HG02571 (cell line): ENCODE data around the gene TAAR5.
"Not testable (repeated sequence)": the region's sequence is repeated elsewhere in the genome, so short reads cannot be mapped to it uniquely, and the experiment has no call there.

ENCODE experiments used
- ATAC-seq: cut with Tn5 transposase; IDR thresholded peaks from one replicate; pipeline ENCODE4 v1.9.1; 2021; ENCODE audit warnings: mild to moderate bottlenecking, moderate library complexity; ENCODE audit not compliant: unreplicated experiment

TAAR5 gene, protein sequence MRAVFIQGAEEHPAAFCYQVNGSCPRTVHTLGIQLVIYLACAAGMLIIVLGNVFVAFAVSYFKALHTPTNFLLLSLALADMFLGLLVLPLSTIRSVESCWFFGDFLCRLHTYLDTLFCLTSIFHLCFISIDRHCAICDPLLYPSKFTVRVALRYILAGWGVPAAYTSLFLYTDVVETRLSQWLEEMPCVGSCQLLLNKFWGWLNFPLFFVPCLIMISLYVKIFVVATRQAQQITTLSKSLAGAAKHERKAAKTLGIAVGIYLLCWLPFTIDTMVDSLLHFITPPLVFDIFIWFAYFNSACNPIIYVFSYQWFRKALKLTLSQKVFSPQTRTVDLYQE

DNA sequence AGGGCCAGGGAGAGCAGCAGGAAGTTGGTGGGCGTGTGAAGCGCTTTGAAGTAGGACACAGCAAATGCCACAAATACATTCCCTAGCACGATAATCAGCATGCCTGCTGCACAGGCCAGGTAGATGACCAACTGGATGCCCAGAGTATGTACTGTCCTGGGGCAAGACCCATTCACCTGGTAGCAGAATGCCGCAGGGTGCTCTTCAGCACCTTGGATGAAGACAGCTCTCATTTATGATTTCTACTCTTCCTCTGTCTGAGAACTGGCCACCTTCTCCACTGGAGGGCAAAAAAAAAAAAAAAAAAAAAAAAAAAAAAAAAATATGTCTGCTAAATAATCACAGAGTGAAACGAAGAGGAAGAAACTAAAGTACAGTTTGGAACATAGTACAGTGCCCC is at the start of gene TAAR5:
TSS of gene TAAR5 (minus strand) at position 288 of the 400 bp plus-strand sequence. CDS start at position 233, 55 bp downstream.
- no peak for ATAC-seq

GRCh38 chr6:132637135-132637534 is 47.6 kb upstream of the TAAR5 start:
- ATAC-seq: not testable (repeated sequence)

- ATAC-seq: not testable (repeated sequence)
Measured at GRCh38 chr6:132635906-132636305, 46.4 kb upstream of the TAAR5 start.

DNA sequence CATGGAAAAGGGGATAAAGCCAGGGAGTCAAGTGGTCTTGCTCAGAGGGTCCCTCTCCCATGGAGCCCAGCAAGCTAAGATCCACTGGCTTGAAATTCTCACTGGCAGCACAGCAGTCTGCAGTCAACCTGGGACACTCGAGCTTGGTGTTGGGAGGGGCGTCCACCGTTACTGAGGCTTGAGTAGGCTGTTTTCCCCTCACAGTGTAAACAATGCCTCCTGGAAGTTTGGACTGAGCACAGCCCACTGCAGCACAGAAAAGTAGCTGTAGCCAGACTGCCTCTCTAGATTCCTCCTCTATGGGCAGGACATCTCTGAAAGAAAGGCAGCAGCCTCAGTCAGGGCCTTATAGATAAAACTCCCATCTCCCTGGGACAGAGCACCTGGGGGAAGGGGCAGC is 45.7 kb upstream of the TAAR5 start:
- ATAC-seq: not testable (repeated sequence)

DNA sequence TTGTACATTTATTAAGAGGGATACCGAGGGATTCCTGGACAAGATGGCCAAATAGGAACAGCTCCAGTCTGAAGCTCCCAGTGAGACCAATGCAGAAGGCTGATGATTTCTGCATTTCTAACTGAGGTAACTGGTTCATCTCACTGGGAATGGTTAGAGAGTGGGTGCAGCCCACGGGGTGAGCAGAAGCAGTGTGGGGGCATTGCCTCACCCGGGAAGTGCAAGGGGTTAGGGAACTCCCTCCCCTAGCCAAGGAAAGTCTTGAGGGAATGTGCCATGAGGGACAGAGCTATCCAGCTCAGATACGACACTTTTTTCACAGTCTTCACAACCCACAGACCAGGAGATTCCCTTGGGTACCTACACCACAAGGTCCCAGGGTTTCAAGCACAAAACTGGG is 45.3 kb upstream of the TAAR5 start:
- ATAC-seq: no peak

- ATAC-seq: no peak
Measured at GRCh38 chr6:132633362-132633761, 43.8 kb upstream of the TAAR5 start.

DNA sequence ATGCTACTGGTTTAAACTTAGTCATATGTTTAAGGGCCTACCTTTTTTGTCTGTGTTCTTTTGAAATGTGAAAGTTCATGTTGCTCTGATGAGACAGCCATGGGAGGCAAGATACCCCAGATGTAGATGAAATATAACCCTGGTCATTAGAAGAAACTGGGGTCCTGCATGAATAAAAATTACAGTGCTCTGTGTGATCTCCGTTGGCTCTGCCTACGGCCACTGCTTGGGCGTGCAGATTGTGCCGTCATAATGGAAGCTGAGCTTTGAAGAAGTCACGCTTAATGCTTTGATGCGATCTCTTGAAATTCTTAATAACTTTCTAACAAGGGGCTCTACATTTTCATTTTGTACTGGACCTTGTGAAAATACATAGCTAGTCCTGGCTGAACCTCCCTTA is 34.6 kb upstream of the TAAR5 start, which contains the start of gene TAAR2:
TSS of gene TAAR2 (minus strand) at position 101 of the 400 bp plus-strand sequence. CDS start at position 101, 0 bp downstream.
- ATAC-seq: no peak

DNA sequence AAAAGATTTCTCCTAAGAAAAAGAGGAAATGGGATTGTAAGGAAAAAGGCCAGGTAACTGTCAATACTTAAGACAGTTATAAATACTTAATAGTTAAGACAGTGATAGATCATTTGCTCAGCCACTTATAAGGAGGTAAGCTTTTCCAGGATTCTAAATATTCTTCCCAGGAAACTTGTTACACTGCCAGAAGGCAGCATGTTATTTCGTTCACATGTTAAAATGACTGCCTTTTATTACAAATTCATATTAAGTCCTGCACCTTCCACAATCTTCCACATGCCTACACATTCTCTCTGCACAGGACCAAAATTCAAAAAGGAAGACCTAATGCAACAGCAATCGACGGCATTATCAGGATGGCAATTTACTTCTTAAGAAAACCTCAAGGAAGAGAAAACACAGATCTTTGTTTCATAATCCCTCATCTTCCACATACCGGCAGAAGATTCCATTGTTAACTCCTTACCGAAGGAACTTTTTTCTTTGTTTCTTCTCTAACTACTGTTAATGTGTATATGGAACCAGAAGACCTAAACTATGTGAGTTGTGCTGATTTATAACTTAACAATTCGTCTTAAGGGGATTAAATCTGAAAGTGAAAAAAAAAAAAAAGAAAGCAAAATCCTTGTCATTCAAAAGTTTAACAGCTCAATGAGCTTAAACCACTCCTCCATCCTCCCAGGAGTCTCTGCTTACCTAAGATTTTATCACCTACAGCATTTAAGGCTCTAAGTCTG is 33.7 kb upstream of the TAAR5 start:
- no peak for ATAC-seq

DNA sequence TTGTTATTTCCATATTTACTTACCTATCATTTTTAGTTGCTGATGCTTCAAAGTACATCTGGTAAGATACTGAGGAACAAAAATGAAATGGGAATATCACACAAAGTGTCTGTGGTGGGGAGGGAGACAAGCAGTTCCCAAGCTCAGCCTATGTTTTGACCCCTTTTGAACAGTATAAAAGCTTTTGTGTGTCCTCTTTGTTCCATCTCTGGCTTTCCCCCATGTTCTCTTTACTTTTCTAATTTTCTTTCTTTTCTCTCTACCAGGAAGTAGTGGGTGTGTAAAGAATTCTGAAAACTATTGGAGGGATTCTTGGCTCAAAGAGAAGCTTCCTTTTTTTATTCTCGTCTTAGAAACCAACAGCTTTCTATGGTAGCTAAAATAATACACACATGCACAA is 27.1 kb upstream of the TAAR5 start:
- ATAC-seq: no peak

DNA sequence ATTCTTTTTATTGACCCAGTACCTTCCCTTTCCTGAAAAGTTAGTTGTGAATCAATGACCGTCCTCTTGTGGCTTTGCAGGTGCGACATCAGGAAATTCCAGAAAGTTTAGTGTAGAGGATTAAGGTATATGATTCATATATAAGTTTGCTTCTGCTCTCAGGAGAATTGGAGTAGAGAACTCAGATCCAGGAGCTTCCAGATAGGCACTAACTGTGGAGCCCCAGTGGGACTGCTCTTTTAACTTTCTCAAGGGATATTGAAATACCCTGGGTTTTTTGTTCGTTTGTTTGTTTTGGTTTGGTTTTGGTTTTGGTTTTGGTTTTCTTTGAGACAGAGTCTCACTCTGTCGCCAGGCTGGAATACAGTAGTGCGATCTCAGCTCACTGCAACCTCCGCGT is 25.0 kb upstream of the TAAR5 start:
- ATAC-seq: no peak

- ATAC-seq: no peak
Measured at GRCh38 chr6:132612449-132613108, 23.0 kb upstream of the TAAR5 start.

DNA sequence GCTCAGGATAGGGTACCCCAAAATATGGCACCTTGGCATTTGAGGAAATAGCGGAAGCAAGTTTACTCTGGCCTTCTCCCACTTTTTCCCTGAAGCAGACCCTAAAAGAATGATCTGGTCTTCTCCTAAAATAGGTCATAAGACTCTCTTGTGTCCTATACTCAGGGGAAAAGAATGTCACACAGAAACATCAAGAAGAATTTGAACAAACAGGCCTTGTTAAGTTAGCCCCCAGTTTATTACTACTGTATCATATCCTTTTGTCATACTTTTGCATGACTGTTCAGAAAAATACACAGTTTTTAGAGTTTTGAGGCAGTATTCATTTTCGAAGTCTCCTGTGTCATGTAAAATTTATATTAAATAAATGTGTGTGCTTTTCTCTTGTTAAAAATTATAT is 22.1 kb upstream of the TAAR5 start:
- no peak for ATAC-seq

DNA sequence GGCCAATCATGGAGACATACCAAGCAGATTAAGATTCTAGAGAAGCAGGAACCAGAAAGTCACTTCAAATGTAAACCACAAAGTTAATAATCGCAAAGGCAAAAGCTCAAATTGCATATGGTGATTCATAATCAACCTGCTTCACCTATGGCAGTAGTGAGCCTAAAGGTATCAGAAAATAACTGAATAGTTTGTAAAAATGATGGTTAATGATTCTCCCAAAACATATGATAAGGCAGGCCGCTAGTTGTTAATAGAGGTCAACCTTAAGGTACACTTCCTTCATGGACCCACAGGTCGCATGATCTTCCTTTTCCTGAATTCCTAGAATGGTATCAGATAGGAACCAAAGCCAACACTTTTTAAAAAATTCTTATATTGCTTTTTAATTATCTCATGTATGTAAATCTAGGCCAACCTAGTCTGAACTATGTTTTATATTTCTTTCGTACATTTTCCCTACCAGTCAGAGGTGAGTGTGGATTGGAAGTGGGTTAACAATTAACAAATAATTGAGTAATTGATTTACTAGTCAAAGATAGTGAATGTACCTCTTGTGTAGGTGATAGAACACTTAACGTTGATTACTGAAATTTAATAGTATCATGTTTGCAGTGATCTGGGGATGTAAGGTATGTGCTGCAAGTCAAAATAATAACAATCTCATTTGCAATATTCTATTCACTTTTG is 18.1 kb upstream of the TAAR5 start:
- no peak for ATAC-seq

DNA sequence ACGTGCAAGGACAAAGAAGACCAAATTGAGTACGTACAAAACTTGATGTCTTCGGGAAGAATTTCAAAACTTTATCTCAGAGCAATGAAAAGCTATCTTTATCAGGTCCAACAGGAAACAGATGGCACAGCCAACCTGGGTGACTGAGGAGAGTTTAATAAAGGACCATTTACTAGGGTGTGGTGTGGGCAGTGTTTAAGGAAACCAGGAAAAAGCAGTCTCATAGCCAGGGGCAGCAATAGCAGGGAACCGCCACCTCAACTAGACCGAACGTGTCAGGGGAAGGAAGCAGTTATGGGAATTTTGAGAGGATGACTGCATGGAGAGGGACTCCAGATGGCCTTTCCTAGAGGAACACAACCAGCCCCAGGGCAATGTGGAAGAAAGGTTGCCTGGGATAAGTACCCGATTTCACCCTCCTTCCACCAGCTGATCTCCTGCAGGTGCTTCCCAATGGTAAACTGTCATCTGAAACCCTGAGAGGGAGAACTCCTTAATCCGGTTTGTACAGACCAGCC is 15.2 kb upstream of the TAAR5 start:
- no peak for ATAC-seq

DNA sequence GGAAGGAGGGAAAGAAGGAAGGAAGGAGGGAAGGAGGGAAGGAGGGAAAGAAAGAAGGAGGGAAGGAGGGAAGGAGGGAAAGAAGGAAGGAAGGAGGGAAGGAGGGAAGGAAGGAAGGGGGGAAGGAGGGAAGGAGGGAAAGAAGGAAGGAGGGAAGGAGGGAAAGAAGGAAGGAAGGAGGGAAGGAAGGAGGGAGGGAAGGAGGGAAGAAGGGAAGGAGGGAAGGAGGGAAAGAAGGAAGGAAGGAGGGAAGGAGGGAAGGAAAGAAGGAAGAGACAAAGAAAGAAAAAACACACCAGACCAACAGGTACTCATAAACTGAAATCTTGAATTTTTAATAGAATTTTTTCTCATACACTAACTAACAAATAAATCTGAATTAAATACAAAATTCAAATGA is 11.4 kb upstream of the TAAR5 start:
- ATAC-seq: not testable (repeated sequence)

DNA sequence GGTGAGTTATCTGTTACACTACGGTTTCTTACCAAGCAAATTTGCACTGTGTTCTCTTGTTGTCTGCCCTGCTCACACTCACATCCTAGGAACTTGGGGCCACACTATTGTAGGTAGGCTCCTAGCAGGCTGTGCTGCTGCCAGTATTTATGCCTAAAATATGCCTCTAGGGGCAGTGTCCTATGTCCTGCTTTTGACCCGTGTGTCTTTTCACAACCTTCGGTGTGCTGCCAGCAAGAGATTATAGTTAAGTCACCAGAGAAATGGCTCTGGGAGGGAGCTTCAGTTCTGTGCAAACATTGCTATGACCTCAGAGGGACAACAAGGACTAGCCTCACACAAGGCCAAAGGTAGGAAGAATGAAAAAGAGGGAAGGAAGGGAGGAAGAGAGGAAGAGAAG is 8.9 kb upstream of the TAAR5 start:
- ATAC-seq: no peak

GRCh38 chr6:132596201-132596600 is 6.7 kb upstream of the TAAR5 start:
- ATAC-seq: no peak

- no peak for ATAC-seq
Measured at GRCh38 chr6:132592855-132593254, 3.3 kb upstream of the TAAR5 start.

DNA sequence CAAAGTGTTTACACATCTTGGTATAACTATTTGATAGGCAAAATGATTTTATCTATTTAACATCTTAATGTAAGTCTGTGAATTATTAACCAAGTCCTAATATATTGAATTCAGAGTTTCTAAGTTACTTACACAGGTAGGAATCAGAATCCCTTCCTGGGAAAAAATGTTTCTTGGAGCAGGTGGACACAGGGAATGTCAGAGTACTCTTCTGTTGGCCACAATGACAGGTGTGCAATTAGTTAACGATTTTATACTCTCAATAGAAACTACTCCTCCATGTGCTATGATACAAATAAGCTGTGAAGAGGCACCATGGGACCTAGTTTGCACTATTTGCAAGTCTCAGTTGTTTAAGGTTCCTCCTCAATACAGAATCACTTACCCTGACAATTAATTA is 821 bp upstream of the TAAR5 start:
- no peak for ATAC-seq

DNA sequence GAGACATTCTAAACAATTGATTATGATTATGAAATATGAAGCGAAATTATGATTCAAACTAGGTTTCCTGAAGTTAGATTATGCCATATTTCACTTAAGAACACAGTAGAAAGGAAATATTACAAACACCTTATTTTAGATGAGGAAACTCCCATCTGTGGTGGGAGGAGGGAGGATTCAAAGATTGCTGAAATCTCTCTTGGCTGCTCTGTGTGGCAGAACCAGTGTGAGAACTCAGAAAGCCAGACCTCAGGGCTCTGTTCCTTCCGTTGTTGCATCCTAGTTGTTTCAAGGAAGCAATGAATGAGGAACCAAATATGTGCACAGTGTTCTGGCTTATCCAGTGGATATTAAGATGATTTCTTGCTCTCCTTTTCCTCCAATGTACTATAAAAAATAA is 2.1 kb downstream of the TAAR5 start:
- no peak for ATAC-seq

- no peak for ATAC-seq
Measured at GRCh38 chr6:132584698-132585097, 4.8 kb downstream of the TAAR5 start.
